Activated CD8-positive, alpha-beta memory T cell treated with anti-CD3 and anti-CD28 coated beads, Interleukin-2, amount 10 ng/mL, durations not matched to agents 7 days and 5 days (primary cell): ENCODE results near the gene ZNF69. TPM values are rescaled to one million over a fixed set of nuclear protein-coding genes. Genes with fewer than 3 reads are reported as not detected.
"Not testable (repeated sequence)": the region's sequence is repeated elsewhere in the genome, so short reads cannot be mapped to it uniquely, and the experiment has no call there.

Experiments used
- ATAC-seq: fragments of 150-1000 bp; cut with Tn5 transposase; one replicate; pipeline ENCODE4 v1.10.0; 2021; ENCODE audit warnings: moderate library complexity
- CTCF ChIA-PET: fragments of 350-600 bp; sonication (Branson Sonifier 250); formaldehyde crosslinking; loops from one replicate; lab custom pipeline; 2021; ENCODE audit warnings: antibody characterized with exemption; lab: Charles Lee
- DNase-seq: peaks from one replicate; pipeline ENCODE4 v3.0.0-alpha.2; 2020
- H3K27ac Mint-ChIP-seq: one replicate; pipeline ENCODE4 v1.8.0; 2021; ENCODE audit warnings: mild to moderate bottlenecking, mixed read lengths
- H3K27me3 Mint-ChIP-seq: one replicate; pipeline ENCODE4 v1.8.0; 2021; ENCODE audit warnings: mixed read lengths
- H3K36me3 Mint-ChIP-seq: one replicate; pipeline ENCODE4 v1.8.0; 2021; ENCODE audit warnings: mild to moderate bottlenecking, mixed read lengths
- H3K4me1 Mint-ChIP-seq: one replicate; pipeline ENCODE4 v1.8.0; 2021; ENCODE audit warnings: mixed read lengths
- H3K4me3 Mint-ChIP-seq: one replicate; pipeline ENCODE4 v1.8.0; 2021; ENCODE audit warnings: mild to moderate bottlenecking, moderate library complexity, mixed read lengths
- H3K9me3 Mint-ChIP-seq: one replicate; pipeline ENCODE4 v1.8.0; 2022; ENCODE audit warnings: low read depth, mixed read lengths
- total RNA-seq, 2 experiments: library from RNA; stranded (reverse); gene quantifications; one replicate each; pipeline ENCODE4 v1.2.3, GENCODE V29; 2021

The ZNF69 gene
- total RNA-seq, 2 experiments from 2014 or later, result 1.2 to 2.0 TPM

DNA sequence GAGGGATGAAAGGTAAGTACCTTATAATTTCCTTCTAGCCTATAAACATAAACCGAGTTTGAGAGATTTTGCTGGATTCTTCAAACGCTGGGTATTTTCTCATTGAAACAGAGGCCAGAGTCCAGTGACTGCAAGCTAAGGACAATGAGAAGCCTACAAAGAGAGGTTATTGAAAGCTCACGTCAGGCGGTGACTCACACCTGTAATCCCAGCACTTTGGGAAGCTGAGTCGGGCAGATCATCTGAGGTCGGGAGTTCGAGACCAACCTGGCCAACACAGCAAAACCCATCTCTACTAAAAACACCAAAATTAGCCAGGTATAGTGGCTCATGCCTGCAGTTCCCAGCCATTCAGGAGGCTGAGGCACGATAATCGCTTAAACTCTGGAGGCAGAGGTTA lies 15.0 kb upstream of the ZNF69 start:
- CTCF ChIA-PET, result no interaction called here
- Mint-ChIP-seq H3K9me3 (peaks cover 33% of the 10 kb centered on the region), H3K4me3 (no peak overlapping the region), H3K4me1 (no peaks in the 10 kb centered on the region), H3K27me3 (no peaks in the 10 kb centered on the region), H3K27ac (no peak overlapping the region), H3K36me3 (peaks cover 29% of the 10 kb centered on the region)
- DNase-seq, result no peak
- no peak for ATAC-seq

DNA sequence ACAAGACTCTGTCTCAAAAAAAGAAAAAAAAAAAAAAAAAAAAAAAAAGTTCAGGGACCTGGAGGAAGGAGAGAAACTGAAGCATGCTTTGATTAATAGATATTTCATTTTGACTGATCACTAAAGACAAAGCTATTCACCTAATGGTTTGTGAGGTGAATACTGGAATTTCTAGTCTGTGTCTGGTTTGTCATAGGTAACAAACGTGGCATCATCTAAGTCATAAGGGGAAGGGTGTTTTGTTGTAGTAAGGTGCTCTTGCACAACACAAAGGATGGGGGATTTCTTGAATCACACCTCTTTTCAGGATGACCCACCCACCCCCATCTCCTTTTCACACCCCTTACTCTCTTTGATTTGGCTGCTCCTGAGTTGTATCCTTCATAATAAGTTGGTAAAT lies 13.8 kb upstream of the ZNF69 start:
- no peak for DNase-seq
- Mint-ChIP-seq H3K4me3 (no peak overlapping the region), H3K9me3 (peaks cover 23% of the 10 kb centered on the region), H3K27me3 (no peaks in the 10 kb centered on the region), H3K36me3 (peaks cover 17% of the 10 kb centered on the region), H3K27ac (no peak overlapping the region), H3K4me1 (no peaks in the 10 kb centered on the region)
- CTCF ChIA-PET, result interaction anchor here (0.6 to 0.8 kb wide), 2 partner anchors 23 to 90 kb away, joined by 3 to 4 read pairs; no protein-coding TSS in a partner anchor
- no peak for ATAC-seq

DNA sequence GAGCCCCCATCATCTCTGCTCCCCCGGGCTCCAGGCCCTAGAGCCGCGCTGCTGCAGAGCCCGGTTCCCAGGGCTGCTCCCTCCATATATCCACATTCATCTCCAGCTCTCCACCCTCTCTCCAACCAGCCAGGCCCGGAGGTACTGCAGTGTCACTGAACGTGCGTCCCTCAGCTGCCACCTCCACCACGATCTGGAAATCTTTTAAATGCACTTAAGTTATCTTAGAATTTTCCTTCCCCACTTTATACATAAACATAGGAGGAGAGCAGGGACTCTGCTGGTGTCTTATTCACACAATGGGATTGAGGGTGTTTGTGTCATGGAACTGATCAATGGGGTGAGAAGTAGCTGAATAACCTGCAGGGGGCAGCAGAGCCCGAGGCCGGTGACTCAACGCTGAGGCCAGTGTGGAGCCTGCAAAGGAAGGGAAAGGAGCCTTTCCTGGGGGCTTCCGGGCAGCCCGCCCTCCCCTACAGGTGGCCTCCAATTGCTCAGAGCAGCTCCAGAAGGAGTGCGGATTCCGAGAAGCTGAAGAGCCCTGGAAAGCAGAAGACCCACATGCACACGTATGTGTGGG lies 7.8 kb upstream of the ZNF69 start:
- H3K4me3 Mint-ChIP-seq, H3K36me3 Mint-ChIP-seq, H3K27ac Mint-ChIP-seq, H3K9me3 Mint-ChIP-seq, H3K27me3 Mint-ChIP-seq, H3K4me1 Mint-ChIP-seq: not testable (repeated sequence)
- ATAC-seq, result peak; percentile 53
- DNase-seq, result peak; percentile 57
- CTCF ChIA-PET, result interaction anchor here (0.8 to 6.4 kb wide), 10 partner anchors 12 to 734 kb away, joined by 3 to 38 read pairs (median 4); partner anchors contain the start of genes ZNF20 and ZNF491

DNA sequence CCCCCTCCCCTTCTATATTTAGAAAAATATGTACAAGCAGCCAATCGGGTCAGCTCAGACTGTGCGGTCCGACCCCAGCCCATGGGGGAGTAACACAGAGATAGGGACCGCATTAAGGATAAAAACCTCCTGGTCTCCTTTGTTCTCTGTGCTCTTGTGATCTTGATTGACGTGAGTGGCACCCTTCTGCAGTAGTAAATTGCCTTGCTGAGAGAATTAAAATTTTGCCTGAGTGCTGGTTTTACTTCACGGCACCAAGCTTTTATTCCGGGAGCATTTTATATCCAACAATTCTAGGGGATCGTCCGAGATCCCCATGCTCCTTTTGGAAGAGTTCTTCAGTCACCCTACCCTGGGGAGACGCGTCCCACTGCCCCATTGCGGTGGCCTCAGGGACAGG lies 7.0 kb upstream of the ZNF69 start:
- no peak for ATAC-seq
- Mint-ChIP-seq H3K27me3 (peaks cover 4% of the 10 kb centered on the region), H3K4me1 (peaks cover 2% of the 10 kb centered on the region), H3K9me3 (no peaks in the 10 kb centered on the region), H3K36me3 (no peaks in the 10 kb centered on the region), H3K4me3 (no peak overlapping the region), H3K27ac (no peak overlapping the region)
- no peak for DNase-seq
- CTCF ChIA-PET, result interaction anchor here (0.8 to 6.4 kb wide), 11 partner anchors 43 to 733 kb away, joined by 3 to 38 read pairs (median 4); partner anchors contain the start of genes ZNF20, ZNF440, ZNF491 and ZNF878

DNA sequence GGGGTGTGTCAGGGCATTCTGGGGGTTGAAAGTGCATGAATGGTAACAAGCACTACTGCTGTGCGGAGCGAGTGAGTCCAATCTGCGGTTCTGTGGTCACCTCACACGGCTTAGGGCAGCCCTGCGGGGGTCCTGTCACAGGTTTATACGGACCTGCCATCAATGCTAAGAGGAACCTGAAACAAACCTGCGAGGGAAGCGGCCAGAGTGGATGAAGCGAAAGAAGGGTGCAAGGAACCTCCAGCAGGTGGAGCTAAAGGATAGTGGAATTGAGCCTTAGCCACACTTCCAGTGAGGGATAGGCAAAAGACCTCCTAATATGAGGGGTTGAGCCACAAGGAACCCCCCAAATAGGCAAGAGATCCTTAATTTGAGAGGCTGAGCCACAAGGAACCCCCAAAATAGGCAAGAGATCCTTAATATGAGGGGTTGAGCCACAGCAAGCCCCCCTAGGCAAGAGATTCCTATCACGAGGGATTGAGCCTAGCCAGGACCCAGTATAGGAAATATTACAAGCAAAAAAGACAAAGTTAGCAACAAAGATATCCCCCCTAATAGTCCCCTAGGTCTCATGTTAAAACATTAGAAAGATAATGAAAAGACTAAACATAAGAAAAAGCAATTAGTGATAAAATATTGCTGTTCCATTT lies 6.3 kb upstream of the ZNF69 start:
- CTCF ChIA-PET, result interaction anchor here (0.8 to 6.4 kb wide), 10 partner anchors 43 to 733 kb away, joined by 3 to 38 read pairs (median 5); partner anchors contain the start of genes ZNF20, ZNF440, ZNF491 and ZNF878
- H3K27ac Mint-ChIP-seq, result no peak overlapping the region
- peaks cover under 1% of the 10 kb centered on the region for H3K36me3 Mint-ChIP-seq
- H3K4me3 Mint-ChIP-seq, result no peak overlapping the region
- peaks cover 4% of the 10 kb centered on the region for H3K27me3 Mint-ChIP-seq
- peak; percentile 80 for ATAC-seq
- H3K4me1 Mint-ChIP-seq, result peaks cover 2% of the 10 kb centered on the region
- DNase-seq, result peak; percentile 74
- peaks cover 1% of the 10 kb centered on the region for H3K9me3 Mint-ChIP-seq

DNA sequence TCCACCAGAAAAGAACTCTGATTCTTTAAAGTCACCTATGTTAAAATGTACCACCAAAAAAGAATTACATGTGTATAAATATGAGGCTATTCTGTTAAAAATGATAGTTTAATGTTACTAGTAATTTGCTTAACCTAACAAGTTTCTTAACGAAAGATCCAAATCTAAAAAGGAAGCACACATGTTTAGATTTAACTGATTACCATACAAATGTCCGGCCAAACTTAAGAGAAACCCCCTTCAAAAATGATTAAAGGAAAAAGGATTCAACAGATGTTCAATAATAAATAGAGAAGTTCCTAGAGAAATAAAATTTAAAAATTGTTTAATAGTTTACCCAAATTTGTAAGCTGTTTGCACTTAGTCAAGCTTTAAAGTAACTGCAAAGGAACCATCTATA lies 5.0 kb upstream of the ZNF69 start:
- CTCF ChIA-PET, result interaction anchor here (0.9 to 6.4 kb wide), 5 partner anchors 41 to 208 kb away, joined by 3 to 38 read pairs (median 6); no protein-coding TSS in a partner anchor
- DNase-seq (no peak), ATAC-seq (no peak)
- Mint-ChIP-seq H3K9me3 (peaks cover 3% of the 10 kb centered on the region), H3K4me1 (peaks cover 6% of the 10 kb centered on the region), H3K27ac (no peak overlapping the region), H3K36me3 (peaks cover 1% of the 10 kb centered on the region), H3K4me3 (no peak overlapping the region), H3K27me3 (peaks cover 4% of the 10 kb centered on the region)

DNA sequence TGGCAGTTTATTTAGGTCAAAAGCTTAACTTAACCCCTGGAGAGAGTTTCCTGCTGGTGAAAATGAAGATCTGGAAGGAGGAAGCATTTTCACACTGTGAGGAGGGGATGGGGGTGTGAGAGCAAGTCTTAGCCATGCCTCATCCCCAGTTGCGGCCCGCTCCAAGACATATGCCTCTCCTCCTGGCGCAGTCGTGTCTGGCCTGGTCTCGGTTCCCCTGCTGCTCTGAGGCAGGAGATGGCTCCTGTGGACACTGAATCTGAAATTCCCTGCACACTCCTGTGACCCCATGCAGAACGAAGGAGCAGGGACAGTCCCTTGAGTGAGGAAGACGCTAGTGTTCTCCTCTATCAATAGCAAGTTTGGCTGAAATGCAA lies 360 bp upstream of the ZNF69 start:
- DNase-seq (no peak), ATAC-seq (no peak)
- CTCF ChIA-PET, result interaction anchor here (6.0 kb wide), 1 partner anchor 36 kb away, joined by 27 read pairs; no protein-coding TSS in a partner anchor
- H3K4me3 Mint-ChIP-seq, result peak overlapping the region; percentile 77
- peaks cover 4% of the 10 kb centered on the region for H3K36me3 Mint-ChIP-seq
- H3K4me1 Mint-ChIP-seq, result peaks cover 17% of the 10 kb centered on the region
- H3K9me3 Mint-ChIP-seq, result peaks cover 3% of the 10 kb centered on the region
- no peak overlapping the region for H3K27ac Mint-ChIP-seq
- peaks cover 4% of the 10 kb centered on the region for H3K27me3 Mint-ChIP-seq

DNA sequence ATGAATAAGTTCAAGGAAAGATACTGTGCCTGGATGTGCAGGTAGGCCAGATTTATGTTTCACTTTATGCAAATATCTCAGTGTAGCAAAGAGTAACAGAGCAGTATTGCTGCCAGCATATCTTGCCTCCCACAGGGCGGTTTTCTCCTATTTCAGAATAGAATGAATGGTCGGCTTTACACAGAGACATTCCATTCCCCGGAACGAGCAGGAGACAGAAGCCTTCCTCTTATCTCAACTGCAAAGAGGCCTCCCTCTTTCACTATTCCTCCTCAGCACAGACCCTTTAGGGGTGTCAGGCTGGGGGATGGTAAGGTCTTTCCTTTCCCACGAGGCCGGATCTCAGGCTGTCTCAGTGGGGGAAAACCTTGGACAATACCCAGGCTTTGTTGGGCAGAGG lies 2.3 kb downstream of the ZNF69 start:
- not testable (repeated sequence) for H3K4me3 Mint-ChIP-seq, DNase-seq, H3K27me3 Mint-ChIP-seq, ATAC-seq, H3K27ac Mint-ChIP-seq, H3K9me3 Mint-ChIP-seq, H3K36me3 Mint-ChIP-seq
- CTCF ChIA-PET, result interaction anchor here (1.4 kb wide), 1 partner anchor 35 kb away, joined by 3 read pairs; the partner anchor contains the start of gene ZNF700
- H3K4me1 Mint-ChIP-seq, result peaks cover 17% of the 10 kb centered on the region

DNA sequence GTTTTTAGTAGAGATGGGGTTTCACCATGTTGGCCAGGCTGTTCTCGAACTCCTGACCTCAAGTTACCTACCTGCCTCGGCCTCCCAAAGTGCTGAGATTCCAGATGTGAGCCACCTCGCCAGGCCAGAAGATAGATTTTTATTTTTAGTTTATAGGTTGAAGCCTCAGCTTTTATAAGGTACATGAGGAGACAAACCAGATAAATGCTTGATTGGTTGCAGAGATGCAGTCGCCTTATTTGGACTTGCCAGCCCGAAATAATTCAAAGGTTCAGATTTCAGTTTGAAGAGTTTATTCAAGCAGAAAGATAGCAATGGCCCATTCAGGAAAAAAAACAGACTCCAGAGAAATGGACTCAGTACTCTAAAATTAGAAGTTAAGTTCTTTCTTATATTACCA lies 3.1 kb downstream of the ZNF69 start:
- Mint-ChIP-seq H3K4me1 (peaks cover 17% of the 10 kb centered on the region), H3K9me3 (peaks cover 9% of the 10 kb centered on the region), H3K4me3 (no peak overlapping the region), H3K36me3 (peaks cover 10% of the 10 kb centered on the region), H3K27ac (no peak overlapping the region), H3K27me3 (no peaks in the 10 kb centered on the region)
- DNase-seq (no peak), ATAC-seq (no peak)
- CTCF ChIA-PET, result interaction anchor here (0.8 kb wide), 1 partner anchor 33 kb away, joined by 3 read pairs; no protein-coding TSS in a partner anchor

DNA sequence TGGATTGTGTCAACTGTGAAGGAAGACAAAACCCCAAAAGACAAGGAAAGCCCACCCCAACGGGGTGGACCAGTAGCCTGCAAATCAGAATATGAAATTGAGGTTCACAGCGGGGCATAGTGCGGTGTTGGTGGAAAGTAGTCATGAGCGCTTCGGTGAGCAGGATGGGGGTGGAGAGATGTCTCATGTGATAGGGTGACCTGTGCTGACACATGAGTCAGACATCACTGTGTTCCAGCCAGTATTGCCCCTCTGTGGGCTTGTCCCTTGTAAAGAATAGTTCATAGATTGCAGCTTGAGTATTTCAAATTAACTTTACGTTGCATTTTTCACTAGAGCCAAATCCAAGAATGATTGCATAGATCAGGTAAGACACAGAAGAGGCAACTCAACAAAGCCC lies 7.3 kb downstream of the ZNF69 start:
- no peak for ATAC-seq
- H3K9me3 Mint-ChIP-seq, result peaks cover 8% of the 10 kb centered on the region
- DNase-seq, result no peak
- no peaks in the 10 kb centered on the region for H3K4me1 Mint-ChIP-seq
- CTCF ChIA-PET, result no interaction called here
- H3K27me3 Mint-ChIP-seq, result no peaks in the 10 kb centered on the region
- no peak overlapping the region for H3K27ac Mint-ChIP-seq
- no peak overlapping the region for H3K4me3 Mint-ChIP-seq
- H3K36me3 Mint-ChIP-seq, result peaks cover 6% of the 10 kb centered on the region

DNA sequence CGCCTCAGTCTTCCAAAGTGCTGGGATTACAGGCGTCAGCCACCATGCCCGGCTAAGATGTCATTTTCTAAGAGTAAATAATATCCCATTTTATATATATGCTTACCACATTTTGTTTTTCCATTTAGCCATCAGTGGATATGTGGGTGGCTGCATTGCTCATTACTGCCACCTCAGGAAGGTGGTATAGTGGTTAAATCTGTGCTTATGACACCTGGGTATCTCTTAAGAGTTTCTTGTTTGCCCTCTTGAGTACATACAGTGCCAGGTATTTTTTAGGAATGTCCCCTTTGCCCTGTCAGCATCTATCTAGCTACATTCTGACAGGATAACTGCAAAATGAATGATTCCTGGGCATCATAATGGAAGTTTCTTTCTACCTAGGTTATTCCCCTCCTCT lies 14.6 kb downstream of the ZNF69 start:
- CTCF ChIA-PET, result no interaction called here
- no peak overlapping the region for H3K4me3 Mint-ChIP-seq
- ATAC-seq (no peak), DNase-seq (no peak)
- no peak overlapping the region for H3K27ac Mint-ChIP-seq
- H3K9me3 Mint-ChIP-seq, result peaks cover 33% of the 10 kb centered on the region
- H3K27me3 Mint-ChIP-seq, result no peaks in the 10 kb centered on the region
- peaks cover 33% of the 10 kb centered on the region for H3K36me3 Mint-ChIP-seq
- H3K4me1 Mint-ChIP-seq, result no peaks in the 10 kb centered on the region

DNA sequence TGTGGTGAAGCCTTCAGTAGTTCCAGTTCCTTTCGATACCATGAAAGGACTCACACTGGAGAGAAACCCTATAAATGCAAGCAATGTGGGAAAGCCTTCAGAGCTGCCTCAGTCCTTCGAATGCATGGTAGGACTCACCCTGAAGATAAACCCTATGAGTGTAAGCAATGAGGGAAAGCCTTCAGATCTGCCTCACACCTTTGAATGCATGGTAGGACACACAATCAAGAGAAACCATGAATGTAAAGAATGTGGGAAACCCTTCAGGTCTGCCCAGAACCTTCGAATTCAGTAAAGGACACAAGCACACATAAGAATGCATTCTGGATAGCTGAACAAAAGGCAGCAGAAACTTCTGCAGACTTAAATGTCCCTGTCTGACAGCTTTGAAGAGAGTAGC lies 18.3 kb downstream of the ZNF69 start:
- DNase-seq (no peak), ATAC-seq (no peak)
- Mint-ChIP-seq H3K27ac (no peak overlapping the region), H3K9me3 (peaks cover 36% of the 10 kb centered on the region), H3K27me3 (no peaks in the 10 kb centered on the region), H3K4me3 (no peak overlapping the region), H3K4me1 (no peaks in the 10 kb centered on the region), H3K36me3 (peaks cover 33% of the 10 kb centered on the region)
- CTCF ChIA-PET, result no interaction called here

DNA sequence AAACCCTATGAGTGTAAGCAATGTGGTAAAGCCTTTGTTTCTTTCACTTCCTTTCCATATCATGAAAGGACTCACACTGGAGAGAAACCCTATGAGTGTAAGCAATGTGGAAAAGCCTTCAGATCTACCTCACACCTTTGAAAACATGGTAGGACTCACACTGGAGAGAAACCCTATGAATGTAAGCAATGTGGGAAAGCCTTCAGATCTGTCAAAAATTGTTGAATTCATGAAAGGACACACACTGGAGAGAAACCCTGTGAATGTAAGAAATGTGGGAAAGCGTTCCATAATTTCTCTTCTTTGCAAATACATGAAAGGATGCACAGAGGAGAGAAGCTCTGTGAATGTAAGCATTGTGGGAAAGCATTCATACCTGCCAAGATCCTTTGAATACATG lies 24.4 kb downstream of the ZNF69 start:
- H3K36me3 Mint-ChIP-seq, H3K27me3 Mint-ChIP-seq, CTCF ChIA-PET, H3K4me3 Mint-ChIP-seq, H3K27ac Mint-ChIP-seq, DNase-seq, ATAC-seq, H3K4me1 Mint-ChIP-seq: not testable (repeated sequence)
- H3K9me3 Mint-ChIP-seq, result peaks cover 18% of the 10 kb centered on the region
